ENCODE data around the gene ASTN2.

Gene ASTN2

DNA sequence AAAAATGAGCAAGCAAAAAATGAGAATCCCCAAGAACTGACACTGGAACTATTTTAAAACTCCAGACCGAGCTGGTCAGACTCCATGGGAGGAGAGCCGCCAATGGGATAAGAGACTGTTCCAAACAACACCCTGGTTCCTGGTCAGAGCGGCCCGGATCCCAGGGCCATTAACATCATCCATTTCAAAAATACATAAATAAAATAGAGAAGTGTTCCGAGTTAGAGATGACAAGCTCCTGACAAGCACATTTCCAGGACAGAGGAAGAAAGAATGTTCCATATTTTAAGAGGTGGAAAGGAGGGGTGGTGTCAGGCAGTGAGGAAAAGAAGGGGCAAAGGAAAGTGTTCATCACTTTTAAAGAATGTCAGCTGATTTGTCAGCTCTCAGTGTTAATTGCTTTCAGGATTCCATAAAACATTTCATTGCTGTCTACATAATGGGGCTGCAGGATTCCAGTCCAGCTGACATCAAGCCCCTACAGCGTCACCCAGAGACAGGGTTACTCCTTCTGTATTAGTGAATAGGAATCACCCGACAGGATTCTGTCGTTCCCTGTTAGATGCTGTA is 930.3 kb downstream of the ASTN2 start:
- no peak for DNase-seq (ENCODE audit: low spot score)

DNA sequence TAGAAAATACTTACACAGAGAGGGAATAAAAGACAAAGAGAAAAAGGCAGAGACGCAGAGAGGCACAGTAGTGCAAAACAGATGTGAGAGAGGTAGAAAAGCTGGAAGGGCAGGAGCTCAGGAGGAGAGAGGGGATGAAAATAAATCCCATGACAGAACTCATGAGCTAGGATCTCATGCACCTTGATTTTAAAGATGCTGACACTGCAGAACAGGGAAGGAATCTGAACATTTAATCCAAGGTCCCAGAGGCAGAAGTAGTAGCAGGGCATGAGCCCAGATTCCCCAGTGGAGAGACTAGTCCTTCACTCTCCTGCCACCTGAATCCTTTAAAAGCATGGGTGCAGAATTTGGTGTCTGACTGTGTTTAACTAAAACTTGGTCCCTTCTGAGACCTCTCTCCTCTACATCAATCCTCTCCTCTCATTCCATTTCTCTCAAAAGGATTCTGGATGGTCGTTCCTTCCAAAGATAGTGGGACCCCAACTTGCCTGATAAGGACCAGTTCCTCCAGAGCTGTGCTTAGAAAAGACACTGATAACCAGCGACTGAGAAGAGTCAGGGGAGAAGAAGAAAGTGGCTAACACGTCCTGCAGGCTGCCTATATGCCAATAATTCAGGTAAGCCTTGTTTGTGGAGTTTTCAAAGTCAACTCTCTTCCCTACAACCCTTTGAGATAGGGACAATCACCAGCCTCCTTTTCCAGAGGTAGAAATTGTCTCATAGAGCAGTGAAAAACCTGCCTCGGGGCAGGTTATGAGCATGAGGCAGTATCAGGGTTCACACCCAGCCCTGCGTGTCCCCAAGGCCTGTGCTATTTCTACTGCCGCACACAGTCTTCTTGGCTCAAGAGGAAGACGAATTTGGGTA is 931.0 kb downstream of the ASTN2 start:
- no peak for DNase-seq (ENCODE audit: low spot score)

DNA sequence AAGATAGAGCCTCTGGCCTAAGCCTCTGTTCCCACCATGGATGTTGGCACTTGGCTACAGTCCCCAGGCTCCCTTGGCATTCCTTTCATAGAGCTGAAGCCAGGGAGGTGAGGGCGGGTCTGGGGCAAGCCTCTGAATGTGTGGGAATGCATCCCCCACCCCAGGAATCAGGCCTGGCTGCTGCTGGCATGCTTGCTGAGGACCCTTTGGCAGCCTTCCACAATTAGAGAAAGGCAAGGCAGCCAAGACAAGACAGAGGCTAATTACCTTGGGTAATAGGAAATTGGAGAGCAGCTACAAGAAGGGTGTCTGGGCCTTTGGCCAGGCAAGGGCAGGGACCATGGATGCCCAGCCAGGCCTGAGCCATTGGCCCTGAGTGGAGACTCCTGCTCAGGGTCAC is 932.1 kb downstream of the ASTN2 start:
- no peak for DNase-seq (ENCODE audit: low spot score)

DNA sequence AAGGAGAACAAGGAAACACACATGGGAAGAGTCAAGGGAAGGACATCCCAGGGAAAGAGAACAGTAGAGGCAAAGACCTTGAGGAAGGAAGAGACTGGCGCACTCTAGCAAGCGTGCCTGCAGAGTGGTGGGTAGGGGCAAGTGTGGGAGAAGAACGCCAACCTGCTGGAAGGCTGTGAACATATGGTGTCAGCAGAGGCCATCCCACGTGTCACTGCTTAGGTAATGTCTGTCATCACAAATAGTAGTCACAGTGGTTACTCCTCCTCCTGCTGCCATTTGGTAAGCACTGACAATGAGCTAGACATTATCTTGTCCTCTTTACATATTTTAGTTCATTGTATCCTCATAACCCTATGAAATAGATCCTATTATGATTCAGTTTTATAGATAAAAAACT is 934.2 kb downstream of the ASTN2 start:
- DNase-seq (ENCODE audit: low spot score): no peak

DNA sequence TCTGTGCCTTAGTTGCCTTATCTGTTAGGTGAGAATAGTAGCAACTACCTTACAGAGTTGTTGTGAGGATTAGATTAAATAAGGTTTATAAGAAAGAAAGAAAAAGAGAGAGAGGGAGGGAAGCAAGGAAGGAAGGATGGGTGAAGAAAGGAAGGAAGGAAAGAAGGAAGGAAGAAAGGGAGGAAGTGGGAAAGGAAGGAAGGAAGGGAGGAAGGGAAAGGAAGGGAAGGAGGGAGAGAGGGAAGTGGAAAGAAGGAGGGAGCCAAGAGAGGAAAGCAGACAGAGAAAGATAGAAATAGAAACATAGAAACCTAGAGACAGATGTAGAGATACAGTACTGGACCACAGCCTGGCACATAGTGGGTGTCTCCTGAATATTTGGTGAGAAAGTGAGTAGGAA is 934.9 kb downstream of the ASTN2 start:
- DNase-seq (ENCODE audit: low spot score): no peak

DNA sequence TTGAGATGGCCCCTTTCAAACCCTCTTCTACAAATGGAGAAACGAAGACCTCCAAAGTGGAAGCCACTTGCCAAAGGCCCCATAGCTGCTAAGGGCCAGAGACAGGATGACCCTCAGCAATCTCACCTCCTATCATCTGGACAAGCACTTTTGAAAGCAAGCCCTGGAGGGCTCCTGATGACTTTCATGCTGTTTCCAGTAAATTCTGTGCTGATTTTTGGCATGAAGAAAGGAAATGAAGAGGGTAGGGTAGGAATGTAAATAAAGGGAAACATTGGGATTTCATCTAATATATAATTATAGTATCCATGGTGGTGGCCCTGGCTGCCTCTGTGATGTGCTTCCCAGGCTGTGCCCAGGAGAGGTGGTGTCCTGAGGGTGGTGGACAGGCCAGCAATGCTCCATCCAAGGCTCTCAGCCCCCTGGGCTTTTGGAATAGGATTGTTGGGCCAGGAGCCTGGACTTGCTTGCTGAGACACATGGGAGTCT is 935.8 kb downstream of the ASTN2 start:
- DNase-seq (ENCODE audit: low spot score): no peak

DNA sequence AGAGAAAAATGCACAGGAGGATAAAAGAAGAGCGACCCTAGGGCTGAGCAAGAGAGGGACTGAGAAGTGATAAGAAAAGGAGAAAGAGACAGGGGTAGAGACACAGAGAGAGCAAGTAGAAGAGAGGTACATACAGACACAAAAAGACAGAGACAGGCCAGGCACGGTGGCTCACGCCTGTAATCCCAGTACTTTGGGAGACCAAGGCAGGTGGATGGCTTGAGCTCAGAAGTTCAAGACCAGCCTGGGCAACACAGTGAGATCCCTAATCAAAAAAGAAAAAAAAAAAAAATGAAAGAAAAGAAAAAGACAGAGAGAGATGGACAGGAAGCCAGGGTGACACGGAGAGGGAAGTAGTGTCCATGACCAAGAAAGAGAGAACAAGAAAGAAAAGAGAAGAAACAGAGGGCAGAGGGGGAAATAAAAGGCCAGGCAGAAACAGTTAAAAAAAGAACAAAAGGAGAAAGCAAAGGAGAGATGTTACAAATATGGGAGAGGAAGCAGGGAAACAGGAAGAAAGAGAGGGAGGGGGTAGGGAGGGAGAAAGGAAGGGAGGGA is 937.2 kb downstream of the ASTN2 start:
- no peak for DNase-seq (ENCODE audit: low spot score)

DNA sequence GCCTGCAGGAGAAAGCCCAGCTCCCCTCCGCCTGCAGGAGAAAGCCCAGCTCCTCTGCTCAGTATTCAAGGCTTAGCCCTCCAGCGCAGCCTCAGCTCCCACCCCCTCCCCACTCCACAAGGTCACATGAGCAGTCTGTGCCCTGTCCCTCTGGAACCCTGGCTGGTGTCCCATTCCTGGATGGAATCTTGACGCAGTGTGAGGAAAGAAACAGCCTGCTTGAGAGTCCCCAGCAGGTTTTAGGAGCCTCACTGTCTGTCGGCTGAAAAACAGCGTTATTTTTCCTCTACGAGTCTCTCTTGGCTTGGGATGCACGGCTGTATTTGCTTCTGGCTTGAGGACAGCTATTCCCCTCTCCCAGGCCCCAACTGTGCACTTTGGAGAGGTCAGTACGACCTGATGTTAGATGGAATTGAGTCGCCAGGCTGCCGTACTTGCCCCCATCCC is 937.9 kb downstream of the ASTN2 start:
- DNase-seq (ENCODE audit: low spot score): no peak

DNA sequence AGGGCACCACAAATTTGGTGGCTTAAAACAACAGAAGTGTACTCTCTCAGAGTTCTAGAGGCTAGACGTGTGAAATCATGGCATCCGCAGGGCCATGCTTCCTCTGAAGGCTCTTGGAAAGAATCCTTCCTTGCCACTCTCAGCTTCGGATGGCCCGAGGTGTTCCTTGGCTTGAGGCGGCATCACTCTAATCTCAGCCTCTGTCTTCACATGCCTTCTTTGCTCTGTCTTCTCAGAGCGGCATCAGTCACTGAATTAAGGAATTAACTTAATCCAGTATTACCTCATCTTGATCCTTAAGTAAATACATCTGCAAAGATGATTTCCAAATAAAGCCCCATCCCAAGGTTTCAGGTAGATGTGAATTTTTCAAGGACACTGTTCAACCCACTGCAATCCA is 938.9 kb downstream of the ASTN2 start:
- DNase-seq (ENCODE audit: low spot score): no peak

DNA sequence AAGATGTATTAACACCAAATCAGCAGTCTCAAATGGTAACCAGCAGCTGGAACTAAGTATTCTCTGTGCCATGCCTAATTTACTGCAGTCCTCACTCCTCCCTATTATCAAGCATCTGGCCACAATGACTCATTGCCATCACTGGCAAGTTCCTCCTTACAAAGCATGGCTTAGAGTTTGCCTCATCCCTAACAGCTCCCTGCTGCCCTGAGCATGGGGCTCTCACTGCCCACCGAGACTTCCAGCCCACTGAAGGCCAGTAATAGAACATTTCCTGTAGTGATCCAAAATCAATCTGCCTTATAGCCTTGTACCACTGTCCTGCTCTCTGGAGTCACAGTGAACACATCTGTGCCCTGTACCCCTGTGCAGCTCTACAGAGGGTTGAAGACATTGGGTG is 939.7 kb downstream of the ASTN2 start:
- DNase-seq (ENCODE audit: low spot score): no peak

DNA sequence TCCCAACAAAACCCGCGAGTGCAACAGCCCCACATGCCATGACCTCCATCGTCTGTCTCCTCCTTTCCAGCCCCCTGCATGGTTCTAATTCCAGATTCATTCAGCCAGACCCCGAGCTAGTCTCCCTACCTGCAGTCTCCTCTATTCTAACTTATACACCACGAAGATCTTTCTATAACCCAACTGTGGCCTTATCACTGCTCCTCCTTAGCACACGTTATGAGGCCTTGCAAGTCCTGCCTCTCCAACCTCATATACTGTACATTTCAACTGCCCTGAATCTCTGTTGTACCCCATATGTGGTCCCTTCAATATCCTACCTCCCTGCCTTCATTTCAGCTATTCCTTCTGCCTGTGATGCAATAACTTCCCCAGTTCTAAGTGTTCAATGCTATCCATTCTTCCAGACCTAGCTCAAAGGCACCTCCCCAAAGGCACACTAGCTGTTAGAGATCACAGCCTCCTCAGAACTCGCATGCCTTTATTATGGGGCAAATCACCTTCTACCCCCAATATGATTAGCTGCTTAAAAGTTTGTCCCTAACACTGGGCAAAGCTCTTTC is 942.8 kb downstream of the ASTN2 start:
- no peak for DNase-seq (ENCODE audit: low spot score)

DNA sequence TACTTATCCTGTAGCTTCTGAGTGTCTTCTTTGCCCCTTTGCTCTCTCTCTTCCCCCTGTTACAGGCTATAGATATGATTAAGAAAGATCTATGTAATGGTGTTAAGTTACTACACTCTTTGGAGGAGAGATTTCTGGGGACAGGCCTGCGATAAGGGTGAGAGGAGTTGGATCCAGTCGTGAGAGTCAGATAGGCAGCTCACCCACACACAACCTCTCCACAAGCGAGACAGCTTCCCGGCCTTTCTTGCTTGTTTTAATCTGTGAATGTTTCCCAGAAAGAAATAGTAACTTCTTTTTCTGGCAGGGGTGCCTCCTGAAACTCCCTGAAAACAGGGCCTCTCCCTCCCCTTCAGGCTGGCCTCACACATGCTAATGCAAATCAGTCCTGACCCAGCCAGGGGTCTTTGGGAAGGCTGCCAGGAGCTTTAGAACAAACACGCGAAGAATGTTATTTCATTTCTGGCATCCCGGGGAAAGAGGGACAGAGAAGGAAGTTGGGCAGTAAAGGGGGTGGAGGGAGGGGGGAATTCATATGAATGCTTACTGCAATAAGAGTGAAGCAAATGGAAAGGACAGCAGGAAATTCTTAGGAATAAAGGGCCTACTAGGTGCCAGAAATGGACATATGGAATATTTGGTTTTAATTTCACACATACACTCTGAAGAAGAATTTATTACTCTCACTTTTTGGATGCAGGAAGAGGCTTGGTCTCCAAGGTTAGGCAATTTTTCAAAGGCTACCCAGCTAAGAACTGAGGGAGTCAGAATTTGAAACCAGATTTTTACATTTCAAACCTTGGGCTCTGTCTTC is 943.6 kb downstream of the ASTN2 start:
- DNase-seq (ENCODE audit: low spot score): no peak

DNA sequence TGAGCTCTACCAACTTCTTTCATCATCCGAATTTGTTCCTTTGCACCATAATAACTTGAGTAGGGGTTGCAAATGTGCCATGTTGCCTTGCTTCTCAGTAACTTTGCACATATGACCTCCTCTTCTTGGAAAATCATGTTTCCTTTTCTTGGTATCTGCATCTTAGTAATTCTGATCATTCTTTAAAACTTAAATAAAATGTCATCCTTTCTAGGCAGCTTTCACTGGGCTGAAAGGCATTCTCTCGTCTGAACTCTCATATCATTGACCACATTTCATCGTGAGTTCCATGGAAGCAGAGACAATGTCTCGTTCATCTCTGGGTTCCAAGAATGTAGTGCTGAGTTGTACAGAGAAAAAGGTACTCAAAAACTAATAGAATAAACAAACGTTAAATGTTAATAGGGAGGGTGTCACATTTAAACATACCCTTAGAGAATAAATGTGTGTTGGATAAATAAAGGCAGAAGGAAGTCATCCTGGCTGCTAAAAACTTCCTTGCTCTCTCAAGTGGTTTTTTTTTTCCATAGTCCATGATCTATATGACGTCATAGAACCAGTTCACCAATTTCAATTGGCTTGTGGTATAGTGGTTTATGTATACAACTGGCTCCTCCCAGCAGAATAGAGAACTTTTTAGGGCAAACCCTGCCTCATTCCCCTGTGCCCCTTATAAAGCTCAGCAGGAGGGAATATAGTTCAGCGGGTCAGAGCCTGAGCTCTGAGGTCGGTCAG is 945.9 kb downstream of the ASTN2 start:
- peak; percentile 15 for DNase-seq (ENCODE audit: low spot score)

DNA sequence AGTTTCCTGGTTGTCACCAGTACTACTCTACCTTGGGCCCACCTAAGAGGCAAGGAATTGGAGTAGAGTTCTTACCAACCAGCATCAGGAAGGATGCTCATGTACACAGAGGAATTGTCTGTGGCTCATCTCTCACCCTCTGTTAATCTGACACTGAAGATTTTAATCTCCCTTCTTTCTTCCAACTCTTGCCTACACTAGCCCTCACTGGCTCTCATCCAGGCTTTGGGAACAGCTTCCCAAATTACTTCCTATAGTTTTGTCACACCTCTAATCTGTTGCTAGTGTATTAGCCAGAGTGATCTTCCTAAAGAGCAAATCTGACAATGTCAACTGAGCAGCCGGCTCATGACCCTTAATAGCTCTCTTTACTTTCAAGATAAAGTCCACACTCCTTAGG is 946.5 kb downstream of the ASTN2 start:
- no peak for DNase-seq (ENCODE audit: low spot score)

DNA sequence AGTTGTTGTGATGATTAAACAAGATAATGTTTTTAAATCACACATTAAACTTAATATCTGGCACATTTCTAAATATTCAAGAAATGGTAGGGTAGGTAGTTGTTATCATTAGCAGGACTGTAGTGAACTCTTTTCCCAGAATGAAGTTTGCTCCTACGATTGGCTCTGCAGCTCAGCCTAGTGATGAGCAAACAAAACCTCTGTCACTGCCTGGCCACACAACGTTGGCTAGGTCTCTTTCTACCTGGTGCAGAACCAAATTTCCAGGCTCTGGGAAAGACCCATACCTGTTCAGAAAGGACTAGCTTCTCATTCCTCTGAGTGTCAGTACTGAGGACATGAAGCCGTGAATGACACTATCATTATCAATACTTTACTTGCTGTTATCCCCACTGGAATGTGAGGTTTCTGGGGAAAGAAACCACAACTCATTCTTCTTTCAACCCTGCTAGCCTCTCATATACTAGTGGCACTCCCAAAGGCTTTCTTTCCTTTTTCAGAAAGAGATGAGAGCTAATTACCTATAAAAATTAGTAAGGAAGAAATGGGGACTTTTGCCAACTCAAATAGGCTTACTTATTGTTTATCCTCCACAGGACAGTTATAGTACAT is 947.0 kb downstream of the ASTN2 start:
- no peak for DNase-seq (ENCODE audit: low spot score)

DNA sequence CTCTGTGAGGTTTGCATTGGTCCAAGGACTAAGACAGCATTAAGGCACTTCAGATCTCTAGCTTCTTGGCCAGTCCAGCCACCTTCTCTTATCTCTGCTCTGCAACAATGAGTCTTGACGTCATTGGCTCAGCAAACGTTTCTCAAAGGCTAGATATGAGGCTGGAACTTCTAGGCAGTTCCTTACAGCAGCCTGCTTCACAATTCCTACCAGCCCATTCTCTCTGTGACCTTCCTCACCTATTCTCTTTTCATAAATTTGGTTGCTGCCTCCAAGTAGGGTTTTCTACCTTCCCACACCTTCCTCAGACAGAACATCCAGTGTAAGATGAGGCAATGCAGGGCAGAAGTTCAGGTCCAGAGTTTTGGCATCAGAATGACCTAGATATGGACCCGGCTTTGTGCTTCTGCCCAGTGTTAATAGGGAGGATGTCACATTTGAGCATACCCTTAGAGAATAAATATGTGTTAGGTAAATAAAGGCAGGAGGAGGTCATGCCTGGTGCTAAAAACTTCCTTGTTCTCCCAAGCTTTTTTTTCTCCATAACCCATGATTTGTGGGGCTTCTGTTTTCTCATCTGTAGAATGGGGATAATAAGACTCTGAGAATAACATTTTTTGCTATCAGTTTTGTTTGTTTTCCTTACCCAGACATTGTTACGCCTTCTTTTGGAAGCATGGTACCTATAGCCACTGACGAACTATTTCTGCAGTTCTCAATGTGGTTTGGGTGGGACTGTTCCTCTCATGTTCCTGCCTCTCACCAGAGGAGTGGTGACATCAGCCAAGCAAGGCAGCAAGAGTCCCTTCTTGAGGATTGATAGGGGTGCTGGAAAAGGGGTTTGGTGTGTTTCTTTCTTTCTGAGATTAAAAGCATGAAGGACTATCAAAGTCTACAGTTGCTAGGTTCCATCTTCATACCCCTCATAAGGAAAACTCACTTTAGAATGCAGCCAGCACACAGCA is 948.3 kb downstream of the ASTN2 start:
- peak; percentile 52 for DNase-seq (ENCODE audit: low spot score)

DNA sequence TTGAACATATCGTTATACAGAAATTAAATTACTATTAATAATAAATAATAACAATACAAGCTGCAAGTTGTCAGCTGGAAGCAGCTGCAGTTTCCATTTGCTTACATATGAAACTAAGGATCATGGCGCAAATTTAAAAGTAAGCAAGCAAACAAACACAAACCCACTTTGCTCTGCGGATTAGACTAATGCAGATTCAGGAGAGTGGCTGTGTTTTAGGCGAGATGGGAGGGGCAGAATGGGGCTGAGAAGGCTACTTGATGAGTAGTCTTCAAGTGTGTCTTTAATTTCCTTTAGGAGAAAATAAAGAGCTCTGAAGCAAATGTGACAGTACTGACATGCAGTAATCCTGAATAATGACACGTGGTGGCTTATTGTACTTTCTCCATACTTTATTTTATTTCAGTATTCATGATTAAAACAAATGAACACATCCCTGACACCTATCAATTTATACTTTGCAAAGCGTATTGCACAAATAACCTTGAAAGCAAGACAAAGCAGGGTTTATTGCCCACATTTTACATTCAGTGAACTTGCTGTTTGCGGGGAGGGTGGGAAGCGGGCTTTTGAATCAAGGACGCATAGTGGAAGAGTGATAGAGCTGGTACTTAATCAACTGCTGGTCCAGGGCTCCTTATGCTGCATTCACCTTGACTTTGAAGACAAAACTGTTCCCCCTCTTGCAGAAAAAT is 949.1 kb downstream of the ASTN2 start:
- DNase-seq (ENCODE audit: low spot score): peak; percentile 45

DNA sequence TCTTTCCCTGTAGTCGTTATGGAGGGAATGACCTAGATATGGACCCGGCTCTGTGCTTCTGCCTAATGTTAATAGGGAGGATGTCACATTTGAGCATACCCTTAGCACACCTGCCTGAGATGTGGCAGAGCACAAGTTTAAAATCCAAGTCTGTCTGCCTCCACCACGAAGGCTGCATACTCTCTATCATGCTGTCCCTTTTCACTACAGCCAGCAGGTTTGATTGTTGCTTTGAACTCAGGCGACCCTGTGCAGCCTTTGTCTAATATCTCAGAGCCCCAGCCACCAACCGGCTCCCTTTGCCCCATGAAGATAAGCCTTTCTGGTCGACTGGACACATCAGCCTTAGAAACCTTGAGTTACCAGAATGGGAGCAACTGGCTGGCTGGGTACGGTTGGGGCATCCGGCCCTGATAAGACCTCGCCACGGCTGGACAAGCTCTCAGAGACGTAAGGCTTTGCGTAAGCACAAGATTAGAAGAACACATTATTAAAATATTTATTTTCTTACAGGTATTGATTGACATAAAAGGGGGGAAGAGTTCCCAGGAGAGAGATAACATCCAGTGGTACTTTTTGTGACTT is 949.8 kb downstream of the ASTN2 start:
- peak; percentile 76 for DNase-seq (ENCODE audit: low spot score)

DNA sequence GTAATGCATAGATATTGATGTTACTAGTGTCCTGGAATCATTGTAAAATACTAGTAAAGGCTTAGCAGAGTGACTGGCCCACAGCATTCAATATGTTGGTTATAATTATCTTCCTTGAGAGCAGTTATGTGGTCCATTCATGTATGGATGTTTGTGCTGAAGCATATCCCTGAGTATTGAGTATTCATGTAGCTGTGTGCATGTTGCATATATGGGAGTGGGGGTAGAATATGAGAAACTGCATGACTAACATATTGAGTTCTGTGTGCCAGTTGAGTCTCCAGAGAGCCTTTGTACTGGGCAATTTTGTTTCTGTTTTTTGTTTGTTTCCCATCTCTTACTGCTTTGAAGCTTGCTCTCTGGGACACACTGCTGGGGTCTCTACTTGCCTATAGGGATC is 950.4 kb downstream of the ASTN2 start:
- DNase-seq (ENCODE audit: low spot score): no peak
